ENCODE results near the gene APOBEC3G.

Gene APOBEC3G

GRCh38 chr22:39132871-39133524 is 55.9 kb downstream of the APOBEC3G start:
- H3K4me1 ChIP-seq (ENCODE audit: control insufficient read depth in 1 of 2, insufficient read depth in 1 of 2, low read depth in 1 of 2, low read length in 1 of 2), result no peaks in the 10 kb centered on the region
- no peak for TF ChIP-seq CTCF (IDR thresholded peaks at IDR 0.05)
- peaks cover 44% of the 10 kb centered on the region for H3K36me3 ChIP-seq
- H3K27ac ChIP-seq, result no peak overlapping the region
- no peaks in the 10 kb centered on the region for H3K27me3 ChIP-seq
- no peak overlapping the region for H3K4me3 ChIP-seq (ENCODE audit: low read depth in 1 of 2, low read length in 1 of 2)
- no peaks in the 10 kb centered on the region for H3K9me3 ChIP-seq

GRCh38 chr22:39133871-39134270 is 56.8 kb downstream of the APOBEC3G start:
- Histone ChIP-seq H3K36me3 (peaks cover 49% of the 10 kb centered on the region), H3K4me1 (ENCODE audit: control insufficient read depth in 1 of 2, insufficient read depth in 1 of 2, low read depth in 1 of 2, low read length in 1 of 2) (no peaks in the 10 kb centered on the region), H3K9me3 (no peaks in the 10 kb centered on the region), H3K4me3 (ENCODE audit: low read depth in 1 of 2, low read length in 1 of 2) (no peak overlapping the region), H3K27ac (no peak overlapping the region), H3K27me3 (no peaks in the 10 kb centered on the region)
- no peak for TF ChIP-seq CTCF (IDR thresholded peaks at IDR 0.05)

- H3K27me3 ChIP-seq, result no peaks in the 10 kb centered on the region
- no peaks in the 10 kb centered on the region for H3K9me3 ChIP-seq
- TF ChIP-seq CTCF (IDR thresholded peaks at IDR 0.05), result no peak
- H3K4me1 ChIP-seq (ENCODE audit: control insufficient read depth in 1 of 2, insufficient read depth in 1 of 2, low read depth in 1 of 2, low read length in 1 of 2), result no peaks in the 10 kb centered on the region
- H3K27ac ChIP-seq, result no peak overlapping the region
- no peak overlapping the region for H3K4me3 ChIP-seq (ENCODE audit: low read depth in 1 of 2, low read length in 1 of 2)
- H3K36me3 ChIP-seq, result peaks cover 53% of the 10 kb centered on the region
Observed at GRCh38 chr22:39134366-39135091, 57.5 kb downstream of the APOBEC3G start.

GRCh38 chr22:39135092-39135896 is 58.2 kb downstream of the APOBEC3G start:
- no peaks in the 10 kb centered on the region for H3K9me3 ChIP-seq

More at GRCh38 chr22:39135092-39135896, 58.2 kb downstream of the APOBEC3G start:
- no peaks in the 10 kb centered on the region for H3K27me3 ChIP-seq
- no peaks in the 10 kb centered on the region for H3K4me1 ChIP-seq (ENCODE audit: control insufficient read depth in 1 of 2, insufficient read depth in 1 of 2, low read depth in 1 of 2, low read length in 1 of 2)
- no peak for TF ChIP-seq CTCF (IDR thresholded peaks at IDR 0.05)
- no peak overlapping the region for H3K4me3 ChIP-seq (ENCODE audit: low read depth in 1 of 2, low read length in 1 of 2)
- no peak overlapping the region for H3K27ac ChIP-seq
- H3K36me3 ChIP-seq, result peaks cover 52% of the 10 kb centered on the region
